SK-N-MC (cell line): ENCODE data around the gene PDE9A.

Experiments
- EZH2 ChIP-seq: fragments of 200-600 bp; sonication (generic); IDR thresholded peaks from one replicate; pipeline ENCODE4 v1.6.1; 2017; ENCODE audit warnings: antibody characterized with exemption
- FOXP2 ChIP-seq: optimal IDR thresholded peaks from 2 replicates; pipeline ENCODE3; 2011; ENCODE audit warnings: mild to moderate bottlenecking, moderate library complexity; ENCODE audit not compliant: insufficient read depth; ENCODE audit errors: extremely low read length, control extremely low read depth
- POLR2AphosphoS5 ChIP-seq: IDR thresholded peaks from 2 replicates; pipeline ENCODE4 v1.6.1; 2012; ENCODE audit warnings: mild to moderate bottlenecking, low read depth, low read length, borderline replicate concordance

DNA sequence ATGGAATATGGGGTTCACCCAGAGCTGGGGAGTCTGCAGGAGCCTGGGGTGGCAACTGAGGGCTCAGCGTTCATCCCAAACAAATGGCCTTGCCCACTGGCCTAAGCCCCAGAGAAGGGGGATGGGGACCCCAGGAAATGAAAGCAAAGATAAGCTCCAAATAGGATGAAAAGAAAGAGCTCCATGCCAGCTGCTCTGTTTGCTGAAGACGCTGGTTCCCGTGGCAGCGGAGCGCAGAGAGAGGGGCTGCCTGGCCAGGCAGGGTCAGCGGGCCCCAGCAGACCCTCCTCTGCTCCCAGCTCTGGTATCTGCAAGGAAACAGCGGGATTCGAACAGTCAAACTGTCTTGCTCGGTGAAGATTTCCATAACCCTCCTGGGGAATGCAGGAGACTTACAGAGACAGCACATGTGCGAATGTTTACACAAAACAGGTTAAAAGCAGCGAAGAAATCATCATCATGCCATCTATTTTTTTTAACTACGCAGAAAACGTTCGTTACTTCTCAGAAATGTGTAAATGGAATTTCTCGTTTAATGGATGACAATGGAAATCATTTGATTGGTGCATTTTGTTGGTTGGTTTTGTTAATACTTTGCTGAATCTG lies 94.4 kb downstream of the PDE9A start:
- TF ChIP-seq EZH2 (no peak), FOXP2 (no peak), POLR2AphosphoS5 (no peak)
